GM15510 (cell line): ENCODE results near the gene ANP32B.

Experiments
- POLR2A ChIP-seq: IDR thresholded peaks from 3 replicates; pipeline ENCODE4 v1.6.1; 2011; ENCODE audit warnings: borderline replicate concordance; ENCODE audit not compliant: insufficient read length; ENCODE audit errors: extremely low read depth

Gene ANP32B

DNA sequence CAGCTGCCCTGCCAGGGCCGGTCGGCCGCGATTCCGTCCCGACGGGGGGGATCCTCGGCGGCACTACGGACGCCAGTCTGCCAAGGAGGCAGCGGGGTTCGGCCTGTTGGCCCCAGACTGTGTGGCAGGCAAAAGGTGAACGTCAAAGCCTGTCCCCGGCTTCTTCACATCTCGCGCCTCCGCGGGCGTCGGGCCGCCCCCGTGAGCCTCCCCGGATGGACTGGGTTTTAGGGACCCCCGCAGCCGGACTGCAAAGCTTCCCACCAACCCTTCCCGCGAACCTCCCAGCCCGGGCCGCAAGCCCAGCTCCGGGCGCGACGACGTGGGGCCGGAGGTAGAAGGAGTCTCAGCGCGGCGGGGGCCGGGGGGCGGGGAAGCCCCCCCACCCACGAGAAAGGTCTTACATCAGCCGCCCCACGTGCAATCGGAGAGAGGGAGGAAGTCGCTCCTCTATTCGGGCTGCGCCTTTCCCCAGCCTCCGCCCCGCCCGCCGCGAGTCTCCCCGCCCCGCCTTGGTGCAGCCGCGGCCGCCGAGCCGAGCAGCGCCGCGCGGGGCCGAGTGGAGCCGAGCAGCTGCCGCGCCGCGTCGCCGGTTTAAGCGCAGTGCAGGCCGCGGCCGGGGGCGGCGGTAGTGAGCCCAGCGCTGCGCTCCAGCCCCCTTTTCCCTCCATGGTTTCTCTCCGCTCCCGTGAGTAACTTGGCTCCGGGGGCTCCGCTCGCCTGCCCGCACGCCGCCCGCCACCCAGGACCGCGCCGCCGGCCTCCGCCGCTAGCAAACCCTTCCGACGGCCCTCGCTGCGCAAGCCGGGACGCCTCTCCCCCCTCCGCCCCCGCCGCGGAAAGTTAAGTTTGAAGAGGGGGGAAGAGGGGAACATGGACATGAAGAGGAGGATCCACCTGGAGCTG lies at the start of gene ANP32B:
Gene ANP32B (plus strand): TSS at position 659 of the 906 bp plus-strand sequence. CDS start 215 bp downstream, at position 874.
- peak; percentile 56 for TF ChIP-seq POLR2A

- no peak for TF ChIP-seq POLR2A
These were observed 48.6 kb upstream of the ANP32B start for GRCh38 chr9:97934321-97935115.

GRCh38 chr9:97935276-97935675 lies 47.9 kb upstream of the ANP32B start:
- TF ChIP-seq POLR2A: no peak

DNA sequence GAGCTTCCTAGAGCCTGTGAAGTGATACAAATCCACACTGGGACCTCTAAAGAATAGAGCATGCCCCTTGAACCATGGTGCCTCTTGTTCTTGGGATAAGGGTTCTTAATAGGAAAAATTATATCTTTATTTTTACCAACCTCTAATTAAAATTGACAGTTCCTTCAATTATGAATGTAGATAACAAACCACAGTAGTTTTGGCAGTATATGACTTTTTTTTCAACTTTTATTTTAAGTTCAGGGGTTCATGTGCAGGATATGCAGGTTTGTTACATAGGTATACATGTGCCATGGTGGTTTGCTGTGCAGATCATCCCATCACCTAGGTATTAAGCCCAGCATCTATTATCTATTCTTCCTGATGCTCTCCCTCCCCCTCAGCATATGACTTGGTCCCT lies 46.1 kb upstream of the ANP32B start:
- TF ChIP-seq POLR2A: no peak

GRCh38 chr9:97938081-97938644 lies 45.0 kb upstream of the ANP32B start, which contains the start of gene HEMGN:
Gene HEMGN (minus strand): TSS chr9:97938172. CDS start chr9:97938136, 36 bp downstream.
- TF ChIP-seq POLR2A: no peak

DNA sequence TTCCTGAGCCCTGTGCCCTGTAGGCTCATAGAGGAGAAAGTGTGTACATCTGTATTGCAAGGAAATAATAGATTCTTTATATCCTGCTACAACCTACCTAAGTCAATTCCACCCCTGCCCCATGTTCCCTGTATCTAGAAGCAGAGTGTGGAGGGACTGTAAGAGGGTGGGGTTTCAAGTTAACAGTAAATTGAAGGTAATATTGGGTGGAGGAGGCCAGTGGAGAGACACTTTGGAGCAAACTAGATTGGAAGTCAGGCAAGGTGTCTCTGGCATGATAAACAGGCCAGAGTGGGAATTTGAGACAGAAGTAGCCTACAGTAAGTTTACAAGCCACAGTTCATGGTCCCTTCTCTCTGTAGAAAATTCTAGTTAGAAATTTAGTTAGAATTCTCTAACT lies 42.9 kb upstream of the ANP32B start:
- TF ChIP-seq POLR2A: no peak

- TF ChIP-seq POLR2A: no peak
These were observed 42.4 kb upstream of the ANP32B start for GRCh38 chr9:97940741-97941140.

DNA sequence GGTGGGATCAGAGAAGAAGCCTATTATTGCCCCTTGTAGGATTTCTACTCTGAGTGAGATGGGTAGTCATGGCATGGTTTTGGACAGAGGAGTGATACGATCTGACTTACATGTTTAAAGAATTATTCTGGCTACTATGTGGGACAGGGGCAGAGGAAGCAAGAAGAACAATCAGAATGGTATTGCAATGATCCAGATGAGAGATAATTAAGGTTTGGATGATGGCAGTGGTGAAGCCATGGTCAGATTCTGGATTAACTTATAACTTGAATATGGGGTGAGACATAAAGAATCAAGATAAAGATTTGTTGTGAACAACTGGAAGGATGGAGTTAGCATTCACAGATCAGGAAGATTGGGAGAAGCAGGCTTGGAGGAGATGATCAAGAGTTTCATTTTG lies 41.8 kb upstream of the ANP32B start:
- no peak for TF ChIP-seq POLR2A

- no peak for TF ChIP-seq POLR2A
These were observed 39.8 kb upstream of the ANP32B start for GRCh38 chr9:97943308-97943855.

DNA sequence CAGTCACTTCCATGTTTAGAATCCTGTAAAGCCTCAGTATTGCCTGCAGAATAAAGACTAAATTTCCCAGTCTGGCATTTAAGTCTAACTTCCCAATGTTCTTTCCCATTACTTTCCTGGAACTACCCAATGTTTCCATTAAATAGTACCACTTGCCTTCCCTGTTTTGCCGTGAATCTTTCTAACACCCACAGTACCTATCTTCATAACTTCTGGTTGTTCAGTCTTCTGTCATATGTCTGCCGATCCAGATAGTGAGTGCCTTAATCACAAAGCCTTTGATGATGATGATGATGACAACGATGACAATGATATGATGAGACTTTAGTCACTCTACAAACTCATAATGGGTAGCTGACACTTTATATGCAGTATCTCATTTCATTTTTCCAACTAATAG lies 38.5 kb upstream of the ANP32B start:
- no peak for TF ChIP-seq POLR2A

DNA sequence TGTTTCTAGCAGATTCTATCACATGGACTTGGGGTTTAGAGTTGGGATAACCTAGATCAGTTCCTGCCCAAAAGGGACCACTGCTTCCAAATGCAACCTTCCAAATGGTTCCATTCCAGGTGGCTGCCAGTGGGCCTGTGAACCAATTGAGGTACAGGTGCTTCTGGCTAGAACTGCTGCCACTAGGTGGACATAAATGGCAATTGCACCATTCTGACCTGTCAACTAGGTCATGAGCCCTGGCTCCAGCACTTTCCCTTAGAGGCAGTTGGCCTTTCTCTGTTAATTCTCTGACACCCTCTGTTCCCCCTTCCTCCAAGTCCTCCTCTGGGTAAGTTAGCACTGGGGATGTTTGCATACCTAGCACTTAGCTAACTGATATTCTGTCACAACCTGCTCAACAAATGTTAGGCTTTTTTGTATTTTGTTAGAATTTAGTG lies 28.6 kb upstream of the ANP32B start:
- no peak for TF ChIP-seq POLR2A

DNA sequence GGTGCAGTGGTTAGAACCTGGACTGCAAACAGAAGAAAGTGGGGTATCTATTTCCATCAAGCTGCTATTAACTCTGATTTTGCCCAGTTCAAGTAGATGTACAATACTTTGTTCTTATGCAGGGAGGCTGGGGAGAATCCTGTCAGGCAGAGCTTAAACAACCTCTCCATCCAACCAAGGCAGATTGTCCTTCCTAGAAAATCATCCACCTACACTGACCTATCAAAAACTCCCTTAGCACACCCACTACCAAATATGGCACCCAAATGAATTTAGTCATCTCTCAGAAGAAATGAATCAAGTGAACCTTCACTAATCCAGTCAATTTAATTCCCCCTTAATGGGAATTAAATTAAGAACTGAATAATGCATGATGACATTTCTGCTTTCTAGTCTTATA lies 26.8 kb upstream of the ANP32B start:
- TF ChIP-seq POLR2A: no peak

DNA sequence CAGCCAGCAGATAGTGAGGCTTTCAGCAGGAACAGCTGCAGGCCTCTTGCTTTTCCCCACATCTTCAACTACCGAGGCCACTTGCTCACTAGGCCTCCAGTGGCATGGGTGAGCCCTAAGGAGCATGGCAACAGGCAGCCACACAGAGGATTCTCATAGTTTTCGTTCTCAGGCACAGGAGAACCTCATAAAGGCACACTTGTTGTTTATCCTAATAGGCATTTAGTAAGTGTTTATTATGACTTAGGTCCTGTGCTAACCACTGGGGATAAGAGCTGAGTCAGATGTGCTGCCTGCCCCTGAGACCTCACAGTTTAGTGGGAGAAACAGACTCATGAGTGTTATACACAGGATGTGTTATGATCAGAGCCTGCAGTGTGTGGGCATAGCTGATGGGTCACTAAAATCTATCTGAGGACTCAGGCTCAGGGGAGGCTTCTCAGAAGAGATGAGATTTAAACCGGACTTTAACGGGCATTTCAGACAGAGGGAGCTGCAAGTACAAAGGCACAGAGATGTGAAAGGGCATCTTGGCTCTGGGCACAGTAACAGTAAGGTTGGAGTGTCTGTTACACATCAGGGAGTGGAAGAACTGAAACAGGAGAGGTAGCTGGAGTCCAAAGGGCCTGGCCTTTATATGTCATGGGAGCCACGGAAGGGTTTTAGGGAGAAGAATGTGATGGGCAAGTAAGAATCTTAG lies 24.2 kb upstream of the ANP32B start:
- TF ChIP-seq POLR2A: no peak

DNA sequence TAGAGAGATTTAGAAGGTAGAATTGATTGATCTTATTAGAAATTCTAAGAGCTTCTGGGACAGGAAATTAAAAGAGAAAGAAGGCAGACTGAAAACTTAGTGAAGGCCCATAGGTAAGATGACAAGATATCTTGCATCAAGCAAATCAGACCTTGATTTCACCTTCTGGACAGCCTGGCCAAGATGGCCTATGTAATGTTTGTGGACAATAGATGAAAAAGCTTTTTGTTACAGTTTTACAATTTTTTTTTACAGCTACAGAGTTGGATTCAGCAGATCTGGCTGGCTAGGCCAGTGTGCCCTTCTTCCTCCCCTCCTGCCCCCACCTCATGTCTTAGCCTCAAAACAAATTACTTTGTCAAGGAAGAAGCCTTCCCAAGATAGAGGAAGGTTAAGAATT lies 23.6 kb upstream of the ANP32B start:
- no peak for TF ChIP-seq POLR2A
